Suprapubic skin (tissue), 4 donors: ENCODE data around the gene CAMTA2. TPM values are rescaled to one million over a fixed set of nuclear protein-coding genes. Genes with fewer than 3 reads are reported as not detected.
A peak's percentile ranks its signal among the peaks of the same experiment; 100 is the strongest.

ENCODE experiments used
- DNase-seq, 2 donors: peaks; one replicate each; pipeline ENCODE4 v3.0.0-alpha.2; 2019; ENCODE audit warnings: low spot score in 2 of 2
- H3K27ac ChIP-seq: fragments of 200-600 bp; sonication (generic); one replicate; pipeline ENCODE4 v1.5.1; 2019
- H3K27me3 ChIP-seq: fragments of 200-600 bp; sonication (generic); one replicate; pipeline ENCODE4 v1.5.1; 2019
- H3K36me3 ChIP-seq: fragments of 200-600 bp; sonication (generic); one replicate; pipeline ENCODE4 v1.5.1; 2019
- H3K4me1 ChIP-seq: fragments of 200-600 bp; sonication (generic); one replicate; pipeline ENCODE4 v1.5.1; 2019
- H3K4me3 ChIP-seq: fragments of 200-600 bp; sonication (generic); one replicate; pipeline ENCODE4 v1.5.1; 2019; ENCODE audit warnings: mild to moderate bottlenecking
- H3K9me3 ChIP-seq: fragments of 200-600 bp; sonication (generic); one replicate; pipeline ENCODE4 v1.5.1; 2019
- EP300 ChIP-seq: sonication (generic); formaldehyde crosslinking; IDR thresholded peaks from one replicate; pipeline ENCODE4 v1.6.1; 2017; ENCODE audit warnings: antibody characterized with exemption
- POLR2A ChIP-seq, 2 donors: fragments of 450-650 bp; IDR thresholded peaks; one replicate each; pipeline ENCODE4 v1.6.1; 2017; ENCODE audit warnings: antibody characterized with exemption in 2 of 2, mild to moderate bottlenecking in 2 of 2, moderate library complexity in 2 of 2
- POLR2AphosphoS5 ChIP-seq, 3 donors: sonication (generic); formaldehyde crosslinking; IDR thresholded peaks; one replicate each; pipeline ENCODE4 v1.6.1; 2017; ENCODE audit warnings: antibody characterized with exemption in 3 of 3
- WGBS: methylation state at CpG from one replicate; pipeline ENCODE4 v1.1.5; 2018; 5-methylcytosine and 5-hydroxymethylcytosine counted together
- total RNA-seq, 4 donors: library from RNA; depleted of rRNA; stranded (reverse); fragments of >200 nt; gene quantifications; one replicate each; pipeline ENCODE4 v1.1.0, GENCODE V29; 2016
- TF ChIP-seq, protein P1 (sequence below), 2 donors: fragments of 200-600 bp in 1 of 2; fragments of 450-650 bp in 1 of 2; sonication (generic) in 1 of 2; IDR thresholded peaks; one replicate each; pipeline ENCODE4 v1.5.1; 2016 to 2019; ENCODE audit warnings: antibody characterized with exemption in 2 of 2, mild to moderate bottlenecking in 1 of 2, moderate library complexity in 1 of 2

CAMTA2 gene
- total RNA-seq, 4 donors from 2014 or later: 27.4 to 60.8 (median 34.6) TPM

DNA sequence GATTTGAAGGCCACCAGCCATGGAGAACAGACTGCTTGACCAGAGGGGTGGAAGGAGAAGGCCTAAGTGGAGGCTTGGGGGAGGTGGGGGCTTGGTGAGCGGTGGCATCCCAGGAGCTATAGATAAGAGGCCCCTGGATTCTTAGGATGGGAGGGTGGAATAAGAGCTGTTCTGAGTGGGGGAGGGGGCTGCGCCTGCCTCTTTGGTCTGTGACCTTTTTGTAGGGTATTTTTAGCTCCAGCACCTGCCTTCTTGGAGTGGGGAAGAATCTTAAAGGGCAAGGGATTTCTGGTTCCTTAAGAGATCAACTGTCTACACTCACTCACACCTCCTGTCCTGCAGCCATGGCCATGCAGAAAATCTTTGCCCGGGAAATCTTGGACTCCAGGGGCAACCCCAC is 36.0 kb downstream of the CAMTA2 start:
- TF ChIP-seq, protein P1, sequence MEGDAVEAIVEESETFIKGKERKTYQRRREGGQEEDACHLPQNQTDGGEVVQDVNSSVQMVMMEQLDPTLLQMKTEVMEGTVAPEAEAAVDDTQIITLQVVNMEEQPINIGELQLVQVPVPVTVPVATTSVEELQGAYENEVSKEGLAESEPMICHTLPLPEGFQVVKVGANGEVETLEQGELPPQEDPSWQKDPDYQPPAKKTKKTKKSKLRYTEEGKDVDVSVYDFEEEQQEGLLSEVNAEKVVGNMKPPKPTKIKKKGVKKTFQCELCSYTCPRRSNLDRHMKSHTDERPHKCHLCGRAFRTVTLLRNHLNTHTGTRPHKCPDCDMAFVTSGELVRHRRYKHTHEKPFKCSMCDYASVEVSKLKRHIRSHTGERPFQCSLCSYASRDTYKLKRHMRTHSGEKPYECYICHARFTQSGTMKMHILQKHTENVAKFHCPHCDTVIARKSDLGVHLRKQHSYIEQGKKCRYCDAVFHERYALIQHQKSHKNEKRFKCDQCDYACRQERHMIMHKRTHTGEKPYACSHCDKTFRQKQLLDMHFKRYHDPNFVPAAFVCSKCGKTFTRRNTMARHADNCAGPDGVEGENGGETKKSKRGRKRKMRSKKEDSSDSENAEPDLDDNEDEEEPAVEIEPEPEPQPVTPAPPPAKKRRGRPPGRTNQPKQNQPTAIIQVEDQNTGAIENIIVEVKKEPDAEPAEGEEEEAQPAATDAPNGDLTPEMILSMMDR (IDR thresholded peaks at IDR 0.05): no peak
- TF ChIP-seq EP300 (no peak), POLR2AphosphoS5 (IDR thresholded peaks at IDR 0.05) (no peak), POLR2A (IDR thresholded peaks at IDR 0.05) (no peak)
- Histone ChIP-seq H3K4me1 (peaks cover 35% of the 10 kb centered on the region), H3K4me3 (no peak overlapping the region), H3K9me3 (no peaks in the 10 kb centered on the region), H3K36me3 (no peaks in the 10 kb centered on the region), H3K27ac (no peak overlapping the region), H3K27me3 (no peaks in the 10 kb centered on the region)
- no peak for DNase-seq
- 86% methylated on average over 3 of the region's 3 CpGs for WGBS

DNA sequence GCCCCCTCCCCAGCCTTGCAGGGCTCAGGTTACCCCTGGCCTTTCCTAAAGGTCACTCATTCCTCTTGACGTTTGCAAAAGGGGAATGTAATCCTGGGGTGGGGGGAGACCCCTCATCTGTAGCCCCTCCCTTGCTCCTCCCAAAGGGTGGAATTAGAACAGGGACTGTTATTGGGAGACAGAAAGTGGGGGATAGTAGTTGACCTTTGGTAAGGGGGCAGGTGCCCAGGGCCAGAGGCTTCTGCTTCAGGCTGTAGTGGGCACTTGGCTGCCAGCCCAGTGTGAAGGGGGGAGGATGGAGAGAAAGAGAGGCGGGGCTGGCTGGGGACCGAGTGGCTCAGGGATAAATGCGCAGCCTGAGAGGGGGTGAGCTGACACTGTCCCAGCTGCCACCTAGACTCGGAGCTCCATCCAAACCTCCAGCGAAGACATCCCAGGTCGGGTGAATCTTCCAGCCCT is 36.7 kb downstream of the CAMTA2 start, which contains the start of gene ENO3:
TSS of gene ENO3 (plus strand) at position 374 of the 459 bp plus-strand sequence. CDS start 711 bp downstream, outside the sequence.
- TF ChIP-seq EP300 (no peak), POLR2A (IDR thresholded peaks at IDR 0.05) (no peak), POLR2AphosphoS5 (IDR thresholded peaks at IDR 0.05) (no peak)
- TF ChIP-seq, protein P1 (IDR thresholded peaks at IDR 0.05): no peak
- Histone ChIP-seq H3K4me1 (peaks cover 43% of the 10 kb centered on the region), H3K4me3 (peak within 1 kb of the TSS; percentile 85), H3K27ac (peak within 1 kb of the TSS; percentile 98), H3K9me3 (no peaks in the 10 kb centered on the region), H3K27me3 (no peaks in the 10 kb centered on the region), H3K36me3 (no peaks in the 10 kb centered on the region)
- no peak for DNase-seq
- WGBS: 57% methylated on average over 7 of the region's 7 CpGs

DNA sequence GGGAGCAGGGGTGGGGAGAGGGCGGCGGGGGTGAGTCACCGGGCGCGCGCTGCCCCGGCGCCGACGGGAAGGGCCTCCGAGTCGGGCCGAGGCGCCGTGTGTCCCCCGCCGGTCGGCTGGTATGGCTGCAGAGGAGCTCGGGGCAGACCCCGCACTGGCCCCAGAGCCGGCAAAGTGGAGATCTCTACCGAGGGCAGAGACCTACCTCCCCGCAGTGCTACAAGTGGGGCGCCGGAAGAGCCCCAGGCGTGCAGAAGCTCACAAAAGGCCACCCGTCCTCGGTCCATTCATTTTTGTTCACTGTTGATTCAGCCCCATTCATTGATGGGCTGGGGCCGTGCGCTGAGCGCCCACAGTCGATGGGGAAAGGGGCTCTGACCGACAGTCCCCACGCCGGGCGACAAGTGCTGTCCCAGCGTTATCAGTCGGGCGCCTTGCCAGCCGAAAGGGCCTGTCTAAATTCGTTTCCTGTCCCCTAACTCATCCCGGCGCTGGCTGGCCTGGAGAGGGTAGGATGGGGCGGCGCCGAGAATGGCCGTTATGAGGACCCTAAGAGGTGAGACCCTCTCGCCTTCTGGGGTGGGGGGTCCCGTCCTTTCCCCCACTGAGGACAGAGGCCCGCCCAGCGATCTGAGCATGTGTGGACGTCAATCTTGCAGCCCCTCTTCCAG is 37.3 kb downstream of the CAMTA2 start:
- peak; percentile 80 to 84 for DNase-seq
- no peaks in the 10 kb centered on the region for H3K36me3 ChIP-seq

DNA sequence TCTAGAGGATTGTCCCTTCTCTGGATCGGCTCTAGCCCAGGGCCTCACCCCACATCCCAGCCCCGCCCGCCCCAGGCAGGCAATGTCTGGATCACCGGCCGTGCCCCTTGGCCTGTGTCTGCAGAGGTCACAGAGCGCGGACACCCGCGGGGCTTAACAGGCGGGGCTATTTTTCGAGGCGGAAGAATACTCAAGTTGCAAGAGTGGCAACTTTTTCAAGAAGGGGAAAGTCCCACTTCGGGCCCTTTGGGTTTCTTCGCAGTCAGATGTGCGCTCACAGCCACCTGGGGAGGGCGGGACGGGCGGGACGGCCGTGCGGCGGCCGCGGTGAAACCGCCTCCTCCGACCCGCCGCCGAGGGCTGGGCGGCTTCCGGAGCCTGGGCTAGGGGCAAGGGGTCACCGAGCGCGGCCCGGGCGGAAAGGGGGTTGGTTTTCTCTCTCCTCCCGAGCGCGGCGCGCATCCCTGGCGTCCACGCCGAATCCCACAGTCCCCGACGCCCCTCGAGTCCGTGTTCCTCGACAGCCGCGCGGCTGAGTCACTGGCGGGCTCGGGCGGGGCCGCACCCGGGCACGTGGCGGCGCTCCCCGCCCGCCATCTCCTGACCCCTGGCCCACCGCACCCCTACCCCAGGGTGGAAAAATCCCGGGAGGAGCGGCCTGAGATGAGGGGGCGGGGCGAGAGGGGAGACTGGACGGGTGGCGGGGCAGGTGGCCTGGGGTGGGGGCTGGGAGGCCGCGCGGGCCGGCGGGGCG is 38.0 kb downstream of the CAMTA2 start:
- H3K4me1 ChIP-seq: peaks cover 55% of the 10 kb centered on the region
- H3K9me3 ChIP-seq: no peaks in the 10 kb centered on the region
- peak in 1 of 2 donors; percentile 90 for DNase-seq
- TF ChIP-seq POLR2AphosphoS5 (IDR thresholded peaks at IDR 0.05) (no peak), POLR2A (IDR thresholded peaks at IDR 0.05) (no peak), EP300 (no peak)
- TF ChIP-seq, protein P1 (IDR thresholded peaks at IDR 0.05): no peak
- peak overlapping the region; percentile 98 for H3K27ac ChIP-seq
- WGBS: 0% methylated on average over 19 of the region's 75 CpGs
- H3K4me3 ChIP-seq: peak overlapping the region; percentile 85
- H3K36me3 ChIP-seq: peaks cover 5% of the 10 kb centered on the region
- H3K27me3 ChIP-seq: no peaks in the 10 kb centered on the region

More for the DNA sequence above, 37.3 kb downstream of the CAMTA2 start:
- Histone ChIP-seq H3K9me3 (no peaks in the 10 kb centered on the region), H3K4me1 (peaks cover 48% of the 10 kb centered on the region), H3K4me3 (peak overlapping the region; percentile 85), H3K27ac (peak overlapping the region; percentile 98), H3K27me3 (no peaks in the 10 kb centered on the region)
- WGBS: 11% methylated on average over 27 of the region's 52 CpGs
- no peak for TF ChIP-seq POLR2AphosphoS5 (IDR thresholded peaks at IDR 0.05)
- TF ChIP-seq, protein P1 (IDR thresholded peaks at IDR 0.05): no peak
- no peak for TF ChIP-seq POLR2A (IDR thresholded peaks at IDR 0.05)
- no peak for TF ChIP-seq EP300

DNA sequence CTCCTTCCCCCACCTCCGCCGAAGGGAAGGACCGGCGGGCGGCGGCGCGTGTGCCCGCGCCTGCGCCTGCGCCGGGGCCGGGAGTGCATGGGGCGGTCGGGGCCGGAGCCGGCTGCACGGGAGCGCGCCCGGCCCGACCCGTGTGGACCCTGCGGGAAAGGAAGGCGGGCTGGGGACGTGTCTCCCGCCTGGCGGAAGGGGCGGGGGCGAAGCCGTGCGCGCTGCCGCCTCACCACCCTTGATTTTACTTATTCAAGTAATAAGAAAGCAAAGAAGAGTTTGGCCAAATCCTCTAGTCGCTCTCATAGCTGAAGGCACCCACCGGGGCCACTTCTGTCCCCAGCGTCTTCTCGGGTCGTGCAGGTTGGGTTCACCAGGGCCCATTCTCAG is 38.5 kb downstream of the CAMTA2 start:
- peak overlapping the region; percentile 98 for H3K27ac ChIP-seq
- peaks cover 10% of the 10 kb centered on the region for H3K36me3 ChIP-seq
- peak; percentile 85 for DNase-seq
- TF ChIP-seq, protein P1 (IDR thresholded peaks at IDR 0.05): no peak
- TF ChIP-seq POLR2AphosphoS5 (IDR thresholded peaks at IDR 0.05): no peak
- TF ChIP-seq POLR2A (IDR thresholded peaks at IDR 0.05): no peak
- TF ChIP-seq EP300: no peak
- no peaks in the 10 kb centered on the region for H3K9me3 ChIP-seq
- peak overlapping the region; percentile 85 for H3K4me3 ChIP-seq
- H3K27me3 ChIP-seq: no peaks in the 10 kb centered on the region
- 1% methylated on average over 38 of the region's 40 CpGs for WGBS
- H3K4me1 ChIP-seq: peaks cover 61% of the 10 kb centered on the region
